Measurements from ENCODE around the gene FSD1. TPM values are rescaled to one million over a fixed set of nuclear protein-coding genes. Genes with fewer than 3 reads are reported as not detected.

FSD1 gene
- total and polyA plus RNA-seq, 9 of the 15 experiments (the other 6 are each of a cell fraction or from before 2014, with no cell fraction given), result 0.11 to 1.9 (median 0.94) TPM; not detected in 1

DNA sequence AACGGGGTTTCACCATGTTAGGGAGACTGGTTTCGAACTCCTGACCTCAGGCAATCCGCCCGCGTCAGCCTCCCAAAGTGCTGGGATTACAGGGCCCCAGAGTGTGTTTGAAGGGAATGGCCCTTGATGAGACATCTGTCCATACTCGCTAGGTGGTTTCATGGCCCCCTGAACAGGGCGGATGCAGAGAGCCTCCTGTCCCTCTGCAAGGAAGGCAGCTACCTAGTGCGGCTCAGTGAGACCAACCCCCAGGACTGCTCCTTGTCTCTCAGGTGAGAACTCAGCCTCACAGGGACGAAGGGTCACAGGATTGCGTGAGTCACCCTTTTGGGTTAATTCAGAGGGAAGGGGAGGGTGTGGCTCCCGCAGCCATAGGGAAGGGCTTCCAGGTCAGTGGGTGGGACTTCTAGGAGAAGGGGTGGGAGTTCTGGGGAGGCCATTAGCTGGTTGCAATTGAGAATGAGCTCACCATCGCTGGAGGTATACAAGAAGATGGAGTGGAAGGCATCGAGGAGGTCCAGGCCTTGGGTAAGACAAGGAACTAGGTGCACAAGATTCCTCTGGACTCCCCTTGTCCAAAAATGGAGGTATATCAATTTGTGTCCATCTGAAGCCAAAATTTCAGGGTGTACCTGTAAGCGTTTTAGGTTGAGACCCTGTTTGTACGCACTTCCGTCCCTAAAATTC is 16.2 kb upstream of the FSD1 start (continued):
- TF ChIP-seq ZFP36 (IDR thresholded peaks at IDR 0.05; ENCODE audit: low read depth, low read length, partially characterized antibody) (peak; percentile 68), HCFC1 (IDR thresholded peaks at IDR 0.05; ENCODE audit: low read depth, low read length) (no peak), STAT5A (IDR thresholded peaks at IDR 0.05; ENCODE audit: borderline replicate concordance, low read length) (no peak), EWSR1 (IDR thresholded peaks at IDR 0.05; ENCODE audit: borderline replicate concordance, low read depth, partially characterized antibody) (no peak), MTA3 (IDR thresholded peaks at IDR 0.05; ENCODE audit: borderline replicate concordance) (no peak; the same call in 1 of the 2 replicates), GABPA (tag; conservative IDR thresholded peaks at IDR 0.05; ENCODE audit: low read depth) (no peak), SUPT5H (IDR thresholded peaks at IDR 0.05) (no peak), RFX1 (IDR thresholded peaks at IDR 0.05) (no peak), ATF3 (IDR thresholded peaks at IDR 0.05) (peak; percentile 92), ATF3 (CRISPR knock-in tag; conservative IDR thresholded peaks at IDR 0.05) (0 out of 2 replicates have a peak, but pooled peaks have one; percentile 50), RAD21 (CRISPR knock-in tag; conservative IDR thresholded peaks at IDR 0.05 in 1 of 2, IDR thresholded peaks at IDR 0.05 in 1 of 2) (no peak), ZNF75A (CRISPR knock-in tag; IDR thresholded peaks at IDR 0.05) (no peak), NR2C1 (IDR thresholded peaks at IDR 0.05) (peak; percentile 86), NR2C1 (tag; IDR thresholded peaks at IDR 0.05) (peak; percentile 82), DDX20 (tag; IDR thresholded peaks at IDR 0.05; ENCODE audit: low read depth) (no peak), MITF (IDR thresholded peaks at IDR 0.05) (0 out of 2 replicates have a peak, but pooled peaks have one; percentile 42), ZNF316 (IDR thresholded peaks at IDR 0.05) (no peak), NELFE (IDR thresholded peaks at IDR 0.05; ENCODE audit: insufficient read depth, insufficient read length) (no peak), ATF7 (IDR thresholded peaks at IDR 0.05) (peak; percentile 48; the same call in 1 of the 2 replicates), ZNF431 (CRISPR knock-in tag; IDR thresholded peaks at IDR 0.05) (no peak), LARP7 (IDR thresholded peaks at IDR 0.05) (no peak)
- TF ChIP-seq, protein P1, sequence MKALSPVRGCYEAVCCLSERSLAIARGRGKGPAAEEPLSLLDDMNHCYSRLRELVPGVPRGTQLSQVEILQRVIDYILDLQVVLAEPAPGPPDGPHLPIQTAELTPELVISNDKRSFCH (CRISPR knock-in tag; IDR thresholded peaks at IDR 0.05), result no peak
- TF ChIP-seq, protein P1 (tag; IDR thresholded peaks at IDR 0.05), result no peak
- TF ChIP-seq, protein P2, sequence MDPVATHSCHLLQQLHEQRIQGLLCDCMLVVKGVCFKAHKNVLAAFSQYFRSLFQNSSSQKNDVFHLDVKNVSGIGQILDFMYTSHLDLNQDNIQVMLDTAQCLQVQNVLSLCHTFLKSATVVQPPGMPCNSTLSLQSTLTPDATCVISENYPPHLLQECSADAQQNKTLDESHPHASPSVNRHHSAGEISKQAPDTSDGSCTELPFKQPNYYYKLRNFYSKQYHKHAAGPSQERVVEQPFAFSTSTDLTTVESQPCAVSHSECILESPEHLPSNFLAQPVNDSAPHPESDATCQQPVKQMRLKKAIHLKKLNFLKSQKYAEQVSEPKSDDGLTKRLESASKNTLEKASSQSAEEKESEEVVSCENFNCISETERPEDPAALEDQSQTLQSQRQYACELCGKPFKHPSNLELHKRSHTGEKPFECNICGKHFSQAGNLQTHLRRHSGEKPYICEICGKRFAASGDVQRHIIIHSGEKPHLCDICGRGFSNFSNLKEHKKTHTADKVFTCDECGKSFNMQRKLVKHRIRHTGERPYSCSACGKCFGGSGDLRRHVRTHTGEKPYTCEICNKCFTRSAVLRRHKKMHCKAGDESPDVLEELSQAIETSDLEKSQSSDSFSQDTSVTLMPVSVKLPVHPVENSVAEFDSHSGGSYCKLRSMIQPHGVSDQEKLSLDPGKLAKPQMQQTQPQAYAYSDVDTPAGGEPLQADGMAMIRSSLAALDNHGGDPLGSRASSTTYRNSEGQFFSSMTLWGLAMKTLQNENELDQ (CRISPR knock-in tag; IDR thresholded peaks at IDR 0.05; ENCODE audit: borderline replicate concordance), result no peak
- TF ChIP-seq, protein P3, sequence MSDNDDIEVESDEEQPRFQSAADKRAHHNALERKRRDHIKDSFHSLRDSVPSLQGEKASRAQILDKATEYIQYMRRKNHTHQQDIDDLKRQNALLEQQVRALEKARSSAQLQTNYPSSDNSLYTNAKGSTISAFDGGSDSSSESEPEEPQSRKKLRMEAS (CRISPR knock-in tag; IDR thresholded peaks at IDR 0.05), result no peak
